ENCODE data around the gene VSX1.

VSX1 gene

DNA sequence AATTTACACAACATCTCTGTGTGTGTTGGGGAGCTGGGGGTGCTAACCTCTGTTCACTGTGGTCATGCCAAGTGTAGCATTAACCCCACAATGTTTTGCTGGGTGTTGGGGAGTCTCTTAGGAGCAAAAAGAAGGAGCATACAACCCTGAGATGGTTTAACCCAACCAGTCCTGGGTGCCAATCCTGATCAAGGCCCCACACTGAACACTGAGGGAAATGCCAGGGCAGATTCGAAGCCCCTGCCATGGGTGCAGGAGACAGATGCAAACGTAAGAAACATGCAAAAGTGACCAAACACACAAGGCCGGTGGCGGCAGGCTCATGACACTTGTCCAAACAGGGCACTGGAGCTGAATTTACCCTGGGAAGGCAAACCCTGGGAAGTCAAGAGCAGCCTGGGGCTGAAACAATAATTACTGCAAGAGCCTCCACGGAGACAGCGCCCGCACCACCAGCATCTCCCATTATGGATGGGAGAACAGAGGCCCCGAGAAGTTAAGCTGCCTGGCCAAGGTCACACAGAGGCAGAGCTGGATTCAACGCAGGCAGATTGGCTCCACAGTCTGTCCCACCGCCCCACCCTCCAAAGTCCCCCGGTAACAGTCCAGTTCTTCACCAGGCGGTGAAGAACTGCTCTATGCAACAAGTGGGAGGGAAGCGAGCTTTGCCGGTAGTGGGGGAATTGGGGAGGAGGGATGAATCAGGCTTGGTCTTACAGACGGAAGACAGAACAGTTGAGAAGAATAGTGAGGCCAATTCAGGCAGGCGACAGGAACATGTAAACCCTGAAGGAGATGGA, 32.5 kb downstream of the VSX1 start:
- TF ChIP-seq TAF1 (IDR thresholded peaks at IDR 0.05; ENCODE audit: borderline replicate concordance, low read depth, low read length) (no peak), POLR2A (IDR thresholded peaks at IDR 0.05; ENCODE audit: low read depth, low read length) (no peak), POLR2AphosphoS5 (IDR thresholded peaks at IDR 0.05; ENCODE audit: low read depth, low read length) (no peak)
- DNase-seq (ENCODE audit: insufficient read length) (no peak), FAIRE-seq (no peak)

DNA sequence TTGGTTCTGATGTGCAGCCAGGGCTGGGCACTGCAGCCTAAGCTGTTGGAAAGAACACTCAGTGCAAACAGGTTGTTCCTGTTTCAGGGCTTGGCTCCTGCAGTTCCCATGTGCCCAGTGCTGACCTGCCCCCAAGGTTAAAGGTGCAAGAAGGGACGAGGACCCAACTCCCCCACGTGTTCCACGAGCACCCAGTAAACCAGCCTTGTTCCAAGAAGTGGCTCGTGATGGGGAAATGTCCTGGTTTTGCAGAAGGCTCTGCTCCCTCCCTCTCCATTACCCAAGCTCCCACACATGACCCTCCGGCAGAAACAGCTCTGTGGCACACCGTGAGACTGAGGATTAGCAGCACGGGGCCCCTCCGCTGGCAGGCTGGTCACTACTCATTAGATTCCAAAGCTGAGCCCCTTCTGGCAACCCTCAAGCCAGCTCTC, 33.4 kb downstream of the VSX1 start:
- TF ChIP-seq POLR2AphosphoS5 (IDR thresholded peaks at IDR 0.05; ENCODE audit: low read depth, low read length) (no peak), POLR2A (IDR thresholded peaks at IDR 0.05; ENCODE audit: low read depth, low read length) (no peak), TAF1 (IDR thresholded peaks at IDR 0.05; ENCODE audit: borderline replicate concordance, low read depth, low read length) (no peak)
- DNase-seq (ENCODE audit: insufficient read length) (no peak), FAIRE-seq (no peak)

DNA sequence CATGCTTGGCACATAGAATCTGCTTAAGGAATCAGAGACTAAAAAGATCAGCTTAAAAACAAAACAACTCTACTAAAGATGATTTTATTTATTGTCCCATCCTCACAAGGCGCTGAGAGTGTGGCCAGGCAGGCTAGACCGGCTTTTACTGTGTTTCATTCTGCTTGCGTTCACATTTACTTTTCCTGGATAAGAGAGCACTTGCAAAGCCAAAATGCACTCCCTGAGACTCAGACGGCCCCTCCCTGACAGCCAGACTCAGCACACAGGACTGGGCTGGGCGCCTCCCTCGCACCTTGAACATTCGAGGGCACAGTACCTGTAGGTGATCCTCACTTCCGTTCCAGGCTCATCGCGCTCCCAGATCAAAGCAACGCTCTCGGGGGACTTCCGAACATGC, 34.2 kb downstream of the VSX1 start:
- no peak for DNase-seq (ENCODE audit: insufficient read length)
- no peak for TF ChIP-seq TAF1 (IDR thresholded peaks at IDR 0.05; ENCODE audit: borderline replicate concordance, low read depth, low read length)
- no peak for TF ChIP-seq POLR2A (IDR thresholded peaks at IDR 0.05; ENCODE audit: low read depth, low read length)
- TF ChIP-seq POLR2AphosphoS5 (IDR thresholded peaks at IDR 0.05; ENCODE audit: low read depth, low read length) = no peak
- FAIRE-seq = no peak

DNA sequence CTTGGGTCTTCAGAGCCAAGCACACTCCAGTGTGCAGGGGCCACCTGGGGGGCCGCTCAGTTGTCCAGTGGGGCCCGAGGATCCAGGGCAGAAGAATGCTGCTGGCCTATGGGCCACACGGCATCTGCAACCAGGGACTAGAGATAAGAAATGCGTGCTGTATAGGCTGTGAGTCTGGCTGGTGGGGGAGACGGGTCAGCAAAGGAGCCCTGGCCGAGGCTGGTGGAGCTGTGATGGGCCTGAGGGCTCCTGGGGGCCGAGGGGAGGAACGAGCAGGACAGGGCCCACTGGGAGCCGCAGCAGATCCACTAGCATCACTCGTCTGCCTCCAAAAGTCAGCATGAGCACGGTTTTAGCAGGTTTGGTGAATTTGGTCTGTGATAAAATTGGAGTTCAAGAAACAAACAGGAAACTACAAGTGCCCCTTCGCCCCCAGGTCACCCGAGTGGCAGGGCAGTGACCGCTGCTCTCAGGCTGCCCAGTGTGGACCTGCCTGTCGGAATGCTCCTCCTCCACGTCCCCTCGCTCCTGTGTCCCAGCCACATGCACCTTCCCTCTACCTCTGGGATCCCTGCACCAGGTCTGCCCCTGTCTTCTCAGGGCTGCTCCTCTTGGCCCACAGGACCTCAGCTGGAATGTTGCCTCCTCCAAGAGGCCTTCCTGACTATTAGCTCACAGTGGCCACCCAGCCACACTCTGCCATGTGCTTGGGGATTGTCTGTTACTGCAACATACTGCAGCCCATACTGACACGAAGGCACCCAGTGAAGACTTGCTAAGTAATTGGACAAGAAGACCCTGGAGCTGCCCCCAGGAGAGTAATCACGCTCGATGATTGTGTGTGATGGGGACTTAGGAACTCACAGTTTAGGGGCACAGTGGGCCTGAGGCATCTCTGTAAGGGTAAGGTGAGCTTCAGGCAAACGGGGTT, 34.9 kb downstream of the VSX1 start:
- FAIRE-seq (no peak), DNase-seq (ENCODE audit: insufficient read length) (no peak)
- TF ChIP-seq POLR2AphosphoS5 (IDR thresholded peaks at IDR 0.05; ENCODE audit: low read depth, low read length) (no peak), POLR2A (IDR thresholded peaks at IDR 0.05; ENCODE audit: low read depth, low read length) (no peak), TAF1 (IDR thresholded peaks at IDR 0.05; ENCODE audit: borderline replicate concordance, low read depth, low read length) (no peak)

DNA sequence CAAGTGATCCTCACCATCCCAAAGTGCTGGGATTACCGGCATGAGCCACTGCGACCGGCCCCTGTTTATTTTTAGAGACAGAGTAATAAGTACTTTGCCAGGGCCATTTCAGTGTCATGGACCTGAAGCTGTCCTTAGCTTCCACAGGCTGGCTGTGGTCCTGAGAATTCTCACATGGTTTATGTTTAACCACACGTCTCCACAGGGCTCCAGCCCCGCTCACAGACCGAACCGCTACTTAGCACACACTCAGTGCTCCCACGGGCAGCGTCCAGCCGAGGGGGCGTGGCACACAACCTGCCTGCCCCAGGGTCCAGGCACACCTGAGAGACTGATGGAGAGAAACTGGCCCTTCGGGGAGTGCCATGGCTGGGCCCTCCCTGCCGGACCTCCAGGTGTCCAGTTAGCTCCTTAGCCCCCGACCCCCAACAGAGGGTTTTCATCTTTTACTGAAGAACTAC, 35.7 kb downstream of the VSX1 start:
- no peak for TF ChIP-seq TAF1 (IDR thresholded peaks at IDR 0.05; ENCODE audit: borderline replicate concordance, low read depth, low read length)
- TF ChIP-seq POLR2A (IDR thresholded peaks at IDR 0.05; ENCODE audit: low read depth, low read length) = no peak
- TF ChIP-seq POLR2AphosphoS5 (IDR thresholded peaks at IDR 0.05; ENCODE audit: low read depth, low read length) = no peak
- FAIRE-seq (no peak), DNase-seq (ENCODE audit: insufficient read length) (no peak)

DNA sequence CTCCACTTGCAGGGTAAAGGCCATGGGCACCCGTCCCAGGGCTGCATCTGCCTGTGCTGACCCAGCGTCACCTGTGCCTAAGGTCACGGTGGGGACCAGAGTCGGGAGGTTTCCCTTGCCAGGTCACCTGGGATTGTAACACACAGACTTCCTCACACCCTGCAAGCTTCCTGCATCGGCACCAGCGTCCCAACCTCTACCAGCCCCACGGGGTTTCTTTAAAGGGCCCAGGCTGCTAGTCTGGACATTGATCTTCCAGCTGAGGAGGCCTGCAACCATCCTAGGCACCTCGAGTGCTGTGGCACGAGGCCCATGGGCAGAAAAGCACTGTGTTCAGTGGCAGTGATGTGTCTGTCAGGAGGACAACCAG, 36.6 kb downstream of the VSX1 start:
- no peak for FAIRE-seq
- TF ChIP-seq POLR2AphosphoS5 (IDR thresholded peaks at IDR 0.05; ENCODE audit: low read depth, low read length) (no peak), TAF1 (IDR thresholded peaks at IDR 0.05; ENCODE audit: borderline replicate concordance, low read depth, low read length) (no peak), POLR2A (IDR thresholded peaks at IDR 0.05; ENCODE audit: low read depth, low read length) (no peak)
- no peak for DNase-seq (ENCODE audit: insufficient read length)

DNA sequence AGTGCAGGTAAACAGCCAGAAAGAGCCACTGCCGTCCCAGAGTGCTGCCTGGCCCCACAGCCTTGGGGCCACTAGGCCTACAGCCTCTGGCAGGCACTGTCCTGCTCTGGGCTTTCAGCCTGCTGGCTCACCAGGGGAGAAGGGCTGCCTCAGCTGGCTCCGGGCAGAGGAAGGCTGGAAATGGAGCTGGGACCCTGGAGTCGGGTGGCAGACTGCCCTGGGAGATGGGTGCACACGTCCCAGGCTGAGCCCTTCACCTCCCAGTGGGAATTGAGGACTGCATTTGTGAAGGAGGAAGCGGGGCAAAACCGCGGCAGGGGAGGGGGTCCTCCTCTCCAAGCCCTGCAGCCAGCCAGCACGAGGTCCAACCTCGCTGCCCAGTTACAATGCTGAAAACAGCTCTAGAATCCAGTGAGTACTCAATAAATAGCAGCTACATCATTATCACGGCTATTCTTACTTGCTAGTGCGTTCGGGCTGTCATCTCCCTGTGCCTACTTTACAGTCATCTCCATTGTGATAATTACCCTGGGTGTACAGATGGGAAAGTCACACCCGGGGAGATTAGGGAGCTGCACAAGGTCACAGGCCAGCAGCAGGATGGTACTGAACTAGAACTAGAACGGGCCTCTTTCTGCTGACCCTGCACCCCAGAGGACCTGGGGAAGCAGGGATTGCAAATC, 37.1 kb downstream of the VSX1 start:
- no peak for FAIRE-seq
- no peak for TF ChIP-seq POLR2A (IDR thresholded peaks at IDR 0.05; ENCODE audit: low read depth, low read length)
- no peak for TF ChIP-seq POLR2AphosphoS5 (IDR thresholded peaks at IDR 0.05; ENCODE audit: low read depth, low read length)
- TF ChIP-seq TAF1 (IDR thresholded peaks at IDR 0.05; ENCODE audit: borderline replicate concordance, low read depth, low read length) = no peak
- no peak for DNase-seq (ENCODE audit: insufficient read length)

DNA sequence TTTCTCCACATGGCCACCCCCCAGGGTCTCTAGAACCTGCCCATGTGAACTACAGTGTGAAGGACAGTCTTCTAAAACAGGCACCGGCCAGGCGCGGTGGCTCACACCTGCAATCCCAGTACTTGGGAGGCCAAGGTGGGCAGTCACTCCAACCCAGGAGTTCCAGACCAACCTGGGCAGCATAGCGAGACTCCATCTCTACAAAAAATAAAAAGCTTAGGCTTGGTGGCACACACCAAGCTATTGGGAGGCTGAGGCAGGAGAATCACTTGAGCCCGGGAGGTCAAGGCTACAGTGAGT, 37.7 kb downstream of the VSX1 start:
- FAIRE-seq = no peak
- TF ChIP-seq POLR2AphosphoS5 (IDR thresholded peaks at IDR 0.05; ENCODE audit: low read depth, low read length) (no peak), TAF1 (IDR thresholded peaks at IDR 0.05; ENCODE audit: borderline replicate concordance, low read depth, low read length) (no peak), POLR2A (IDR thresholded peaks at IDR 0.05; ENCODE audit: low read depth, low read length) (no peak)
- DNase-seq (ENCODE audit: insufficient read length) = no peak

DNA sequence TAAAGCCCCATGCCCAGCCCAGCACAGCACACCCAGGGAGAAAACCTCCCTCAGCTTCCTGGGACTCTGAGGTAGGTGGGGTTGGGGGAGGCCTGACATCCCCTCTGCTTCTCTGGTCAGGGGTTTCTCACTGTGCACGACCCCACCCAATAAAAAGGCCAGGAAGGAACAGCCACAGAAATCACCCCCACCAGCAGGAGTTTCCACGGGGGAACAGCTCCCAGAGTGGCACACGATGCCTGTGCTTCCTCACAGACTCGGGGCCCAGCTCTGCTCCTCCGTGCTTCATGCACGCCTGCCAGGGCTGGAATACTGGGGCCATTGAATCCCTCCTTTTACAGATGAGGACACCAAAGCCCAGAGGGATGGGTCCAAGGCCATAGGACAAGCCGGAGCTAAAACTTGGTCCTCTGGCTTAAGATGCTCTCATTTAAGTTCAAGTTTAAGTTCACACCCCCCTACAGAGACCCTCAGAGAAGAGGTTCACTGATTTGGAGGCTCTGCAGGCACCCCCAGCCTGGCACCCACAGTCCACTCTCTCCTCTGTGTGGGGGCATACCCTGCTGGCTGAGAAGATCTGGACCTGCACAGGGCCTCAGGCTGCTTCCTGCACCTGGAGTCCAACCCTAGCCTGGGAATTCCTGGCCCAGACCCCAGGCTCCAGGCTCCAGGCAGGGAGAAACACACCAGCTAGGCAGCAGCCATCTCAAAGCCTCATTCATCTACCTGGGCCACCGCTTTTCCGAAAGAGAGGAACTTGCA, 38.3 kb downstream of the VSX1 start:
- FAIRE-seq = no peak

DNA sequence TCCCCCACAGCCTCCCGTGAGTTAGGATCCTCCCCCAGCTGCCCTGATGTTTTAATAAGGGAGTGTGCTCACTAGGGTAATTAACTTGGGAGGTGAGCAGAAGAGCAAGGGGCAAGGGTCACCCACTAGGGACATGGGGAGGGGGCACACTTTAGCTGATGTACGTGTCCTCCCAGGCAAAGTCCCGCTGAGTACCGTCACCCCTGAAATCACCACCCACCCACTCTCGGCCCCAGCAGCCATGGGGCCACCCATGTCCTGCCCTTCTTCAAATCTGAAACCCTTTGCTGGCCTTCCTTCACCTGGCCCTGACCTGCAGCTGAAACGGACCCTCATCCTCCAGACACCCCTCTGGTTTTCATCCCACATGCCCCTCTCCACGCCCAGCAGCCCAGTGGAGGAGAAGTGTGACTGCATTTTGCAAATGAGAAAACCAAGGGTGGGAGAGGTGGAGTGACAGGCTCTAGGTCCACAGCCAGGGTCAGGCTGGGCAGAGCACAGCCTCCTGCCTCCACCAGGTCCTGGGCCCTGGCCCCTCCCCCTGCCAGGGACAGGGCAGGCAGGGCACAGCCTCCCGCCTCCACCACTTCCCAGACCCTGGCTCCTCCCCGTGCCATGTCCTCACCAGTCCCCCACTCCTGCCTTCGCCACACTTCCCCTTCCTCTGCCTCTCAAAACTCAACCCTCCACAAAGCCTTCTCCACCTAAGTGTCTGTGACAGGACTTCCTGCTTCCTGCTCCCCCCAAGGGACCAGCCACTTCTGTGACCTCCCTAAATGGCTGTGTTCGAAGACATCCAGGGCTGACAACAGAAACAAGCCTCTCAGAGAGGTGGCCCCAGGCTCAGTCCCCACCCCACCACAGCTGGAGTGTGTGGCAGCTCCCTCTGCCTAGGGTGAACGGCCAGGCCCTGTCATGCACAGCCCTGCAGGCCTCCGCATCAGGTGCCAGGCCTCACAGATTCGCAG, 39.1 kb downstream of the VSX1 start:
- DNase-seq (ENCODE audit: insufficient read length) (peak; percentile 69), FAIRE-seq (peak; percentile 78)
- TF ChIP-seq TAF1 (IDR thresholded peaks at IDR 0.05; ENCODE audit: borderline replicate concordance, low read depth, low read length) (0 out of 2 replicates have a peak, but pooled peaks have one; percentile 37), POLR2A (IDR thresholded peaks at IDR 0.05; ENCODE audit: low read depth, low read length) (peak; percentile 48; the same call in 1 of the 2 replicates), POLR2AphosphoS5 (IDR thresholded peaks at IDR 0.05; ENCODE audit: low read depth, low read length) (0 out of 2 replicates have a peak, but pooled peaks have one; percentile 25)

More for the DNA sequence above, 38.3 kb downstream of the VSX1 start:
- TF ChIP-seq POLR2AphosphoS5 (IDR thresholded peaks at IDR 0.05; ENCODE audit: low read depth, low read length) (no peak), POLR2A (IDR thresholded peaks at IDR 0.05; ENCODE audit: low read depth, low read length) (no peak), TAF1 (IDR thresholded peaks at IDR 0.05; ENCODE audit: borderline replicate concordance, low read depth, low read length) (no peak)
- no peak for DNase-seq (ENCODE audit: insufficient read length)

All from GM12892 (cell line).